PFSK-1 (cell line): ENCODE results near the gene ACSL6.

Experiments
- FOXP2 ChIP-seq: optimal IDR thresholded peaks from 2 replicates; pipeline ENCODE3; 2011; ENCODE audit warnings: borderline replicate concordance, control low read depth, inconsistent platforms; ENCODE audit not compliant: insufficient read depth; ENCODE audit errors: extremely low read length, extremely low read depth
- POLR2AphosphoS5 ChIP-seq: IDR thresholded peaks from 2 replicates; pipeline ENCODE4 v1.6.1; 2012; ENCODE audit warnings: low read depth, mild to moderate bottlenecking, control low read depth, low read length, moderate library complexity
- REST ChIP-seq, 2 experiments: IDR thresholded peaks; 2 replicates each; pipeline versions ENCODE4 v1.6.1 to v1.8.0; 2011 to 2012; ENCODE audit warnings: low read depth in 2 of 2, low read length in 2 of 2, control low read depth in 1 of 2, inconsistent platforms in 1 of 2, mild to moderate bottlenecking in 1 of 2, moderate library complexity in 1 of 2; ENCODE audit not compliant: insufficient read depth in 1 of 2
- SIN3A ChIP-seq: IDR thresholded peaks from 2 replicates; pipeline ENCODE4 v1.6.1; 2012; ENCODE audit warnings: mild to moderate bottlenecking, low read length, moderate library complexity, borderline replicate concordance; ENCODE audit not compliant: insufficient read depth
- TAF1 ChIP-seq: IDR thresholded peaks from 2 replicates; pipeline ENCODE4 v1.6.1; 2012; ENCODE audit warnings: low read length, control low read depth, borderline replicate concordance; ENCODE audit not compliant: insufficient read depth

ACSL6 gene

DNA sequence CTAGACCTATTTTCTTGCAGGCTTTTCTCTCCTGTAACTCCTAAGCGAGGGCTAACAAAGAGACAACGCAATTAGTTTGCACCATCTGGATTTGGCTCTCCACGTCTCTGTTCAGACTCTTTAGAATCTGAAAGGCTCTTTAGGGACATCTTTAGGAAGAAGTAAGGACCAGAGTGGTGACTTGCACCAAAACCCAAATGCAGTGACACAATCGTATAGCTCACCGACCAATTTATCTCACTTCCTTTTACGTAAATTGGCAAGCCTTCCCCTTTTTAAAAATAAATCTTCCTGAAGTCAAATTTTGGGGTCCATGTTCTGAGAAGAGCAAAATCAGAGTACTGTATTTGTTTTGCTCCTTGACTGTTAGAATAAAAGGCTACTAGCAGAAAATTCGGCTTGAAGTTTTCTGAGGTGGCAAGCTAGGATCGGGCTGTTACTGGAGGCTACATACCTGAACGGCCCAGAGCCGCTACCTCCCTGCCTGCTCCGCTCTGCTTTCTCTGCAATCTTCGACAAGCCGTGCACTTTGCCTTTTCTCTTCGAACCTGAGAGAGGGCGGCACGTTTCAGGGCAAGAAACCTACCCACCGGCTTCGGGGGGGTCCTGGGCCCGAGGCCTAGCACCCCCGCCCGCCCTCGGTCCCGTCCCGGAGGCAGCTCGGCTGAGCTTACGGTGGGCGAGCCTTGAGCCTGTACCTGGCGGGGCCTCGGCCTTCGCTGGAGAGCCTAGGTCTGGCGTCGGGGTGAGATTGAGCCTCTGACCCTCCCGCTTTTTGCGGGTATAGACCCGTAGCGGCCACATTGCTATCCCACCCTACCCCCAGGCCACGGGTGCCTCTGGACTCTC lies 66.5 kb downstream of the ACSL6 start:
- no peak for TF ChIP-seq SIN3A
- no peak for TF ChIP-seq TAF1
- no peak for TF ChIP-seq REST (IDR thresholded peaks at IDR 0.05; ENCODE audit: insufficient read depth in 1 of 2, low read depth in 2 of 2, low read length in 2 of 2)
- no peak for TF ChIP-seq FOXP2
- no peak for TF ChIP-seq POLR2AphosphoS5

DNA sequence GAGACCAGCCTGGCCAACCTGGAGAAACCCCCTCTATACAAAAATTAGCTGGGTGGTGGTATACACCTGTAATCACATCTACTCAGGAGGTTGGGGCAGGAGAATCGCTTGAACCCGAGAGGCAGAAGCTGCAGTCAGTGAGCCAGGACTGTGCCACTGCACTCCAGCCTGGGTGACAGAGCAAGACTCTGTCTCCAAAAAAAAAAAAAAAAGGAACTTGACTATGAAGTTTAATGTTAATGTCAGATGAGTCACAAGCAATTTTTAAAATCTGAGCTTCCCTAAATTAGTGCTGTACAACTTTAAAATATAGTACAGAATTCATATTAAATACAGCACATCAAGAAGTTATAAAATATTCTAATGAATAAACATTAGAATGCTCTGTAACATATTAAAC lies 67.5 kb downstream of the ACSL6 start:
- TF ChIP-seq REST (IDR thresholded peaks at IDR 0.05; ENCODE audit: insufficient read depth in 1 of 2, low read depth in 2 of 2, low read length in 2 of 2) (no peak), SIN3A (no peak), FOXP2 (no peak), TAF1 (no peak), POLR2AphosphoS5 (no peak)

DNA sequence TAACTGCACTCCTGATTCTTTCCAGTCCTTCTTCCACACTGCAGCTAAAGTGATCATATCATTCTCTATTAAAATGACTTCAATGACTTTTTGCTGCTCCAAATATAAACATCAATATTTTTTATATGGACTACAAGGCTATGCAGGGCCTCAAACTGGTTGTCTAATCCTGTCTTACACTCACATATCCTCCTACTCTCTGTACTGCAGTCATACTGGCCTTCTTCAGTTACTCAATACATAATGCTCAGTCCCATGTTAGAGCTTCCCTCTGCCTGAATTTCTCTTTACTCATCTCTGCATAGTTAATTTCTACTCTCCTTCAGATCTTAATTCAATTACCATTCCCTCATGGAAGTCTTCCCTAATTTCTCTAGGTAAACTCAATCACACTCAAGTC lies 69.4 kb downstream of the ACSL6 start:
- TF ChIP-seq SIN3A = no peak

GRCh38 chr5:131939690-131940345 lies 71.6 kb downstream of the ACSL6 start:
- no peak for TF ChIP-seq SIN3A
- TF ChIP-seq FOXP2 = no peak
- TF ChIP-seq POLR2AphosphoS5 = no peak
- TF ChIP-seq TAF1 = no peak
- TF ChIP-seq REST (IDR thresholded peaks at IDR 0.05; ENCODE audit: insufficient read depth in 1 of 2, low read depth in 2 of 2, low read length in 2 of 2) = no peak

- TF ChIP-seq REST (IDR thresholded peaks at IDR 0.05; ENCODE audit: insufficient read depth in 1 of 2, low read depth in 2 of 2, low read length in 2 of 2) (no peak), FOXP2 (no peak)
These were observed 79.2 kb downstream of the ACSL6 start for GRCh38 chr5:131932235-131932634.
